ENCODE data around the gene OLFM1.

DNA sequence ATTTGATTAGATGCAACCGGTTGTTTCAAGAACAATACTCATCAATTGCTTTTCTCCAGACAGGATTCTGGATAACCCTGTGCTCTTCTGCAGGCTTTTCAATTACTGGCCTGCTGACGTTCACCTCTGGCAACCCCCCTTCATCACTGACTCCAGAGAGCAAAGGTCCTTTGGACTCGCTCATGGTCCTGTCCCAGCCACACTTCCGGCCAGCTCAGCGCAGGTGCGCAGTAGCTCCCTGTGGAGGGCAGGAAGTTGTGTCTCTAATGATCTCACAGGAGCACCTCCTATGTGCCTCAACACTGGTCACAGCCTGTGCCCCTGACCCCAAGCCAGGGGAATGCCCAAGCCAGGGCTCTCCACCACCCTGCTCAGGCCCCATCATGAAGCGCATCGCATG, 44.0 kb downstream of the OLFM1 start:
- no peak for TF ChIP-seq POLR2A (IDR thresholded peaks at IDR 0.05)
- TF ChIP-seq, protein P1, sequence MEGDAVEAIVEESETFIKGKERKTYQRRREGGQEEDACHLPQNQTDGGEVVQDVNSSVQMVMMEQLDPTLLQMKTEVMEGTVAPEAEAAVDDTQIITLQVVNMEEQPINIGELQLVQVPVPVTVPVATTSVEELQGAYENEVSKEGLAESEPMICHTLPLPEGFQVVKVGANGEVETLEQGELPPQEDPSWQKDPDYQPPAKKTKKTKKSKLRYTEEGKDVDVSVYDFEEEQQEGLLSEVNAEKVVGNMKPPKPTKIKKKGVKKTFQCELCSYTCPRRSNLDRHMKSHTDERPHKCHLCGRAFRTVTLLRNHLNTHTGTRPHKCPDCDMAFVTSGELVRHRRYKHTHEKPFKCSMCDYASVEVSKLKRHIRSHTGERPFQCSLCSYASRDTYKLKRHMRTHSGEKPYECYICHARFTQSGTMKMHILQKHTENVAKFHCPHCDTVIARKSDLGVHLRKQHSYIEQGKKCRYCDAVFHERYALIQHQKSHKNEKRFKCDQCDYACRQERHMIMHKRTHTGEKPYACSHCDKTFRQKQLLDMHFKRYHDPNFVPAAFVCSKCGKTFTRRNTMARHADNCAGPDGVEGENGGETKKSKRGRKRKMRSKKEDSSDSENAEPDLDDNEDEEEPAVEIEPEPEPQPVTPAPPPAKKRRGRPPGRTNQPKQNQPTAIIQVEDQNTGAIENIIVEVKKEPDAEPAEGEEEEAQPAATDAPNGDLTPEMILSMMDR (IDR thresholded peaks at IDR 0.05) = no peak

Data from esophagus squamous epithelium (tissue), 4 donors.